Measurements from ENCODE around the gene ZNF710.

- no peak for TF ChIP-seq CTCF (IDR thresholded peaks at IDR 0.05; ENCODE audit: insufficient read depth, low read length)
- TF ChIP-seq GABPA (IDR thresholded peaks at IDR 0.05; ENCODE audit: low read depth), result no peak
Observed at GRCh38 chr15:90037511-90037860, 36.4 kb downstream of the ZNF710 start.

Measured in HL-60 (cell line).